Central memory CD4-positive, alpha-beta T cell (primary cell): Measurements from ENCODE around the gene VPS4A.

Source experiments
- DNase-seq: peaks from one replicate; pipeline ENCODE4 v3.0.0; 2022

Gene VPS4A

GRCh38 chr16:69368866-69369265 lies 57.7 kb downstream of the VPS4A start:
- DNase-seq = no peak

GRCh38 chr16:69371564-69371963 lies 60.4 kb downstream of the VPS4A start:
- no peak for DNase-seq

GRCh38 chr16:69373019-69373418 lies 61.9 kb downstream of the VPS4A start:
- no peak for DNase-seq
